HL-60/S4 treated with phorbol 12-myristate 13-acetate at 8.2 ng/mL for 4 days and 3 days (cell line): ENCODE results near the gene AHNAK.
"Not testable (repeated sequence)": the region's sequence is repeated elsewhere in the genome, so short reads cannot be mapped to it uniquely, and the experiment has no call there.

ENCODE experiments used
- in situ Hi-C: fragments of 300-500 bp; cut with MboI; formaldehyde crosslinking; loops from 2 replicates; pipeline ENCODE4 v1.15.0; 2022; ENCODE audit warnings: low sequenced_read_pairs

The AHNAK gene

DNA sequence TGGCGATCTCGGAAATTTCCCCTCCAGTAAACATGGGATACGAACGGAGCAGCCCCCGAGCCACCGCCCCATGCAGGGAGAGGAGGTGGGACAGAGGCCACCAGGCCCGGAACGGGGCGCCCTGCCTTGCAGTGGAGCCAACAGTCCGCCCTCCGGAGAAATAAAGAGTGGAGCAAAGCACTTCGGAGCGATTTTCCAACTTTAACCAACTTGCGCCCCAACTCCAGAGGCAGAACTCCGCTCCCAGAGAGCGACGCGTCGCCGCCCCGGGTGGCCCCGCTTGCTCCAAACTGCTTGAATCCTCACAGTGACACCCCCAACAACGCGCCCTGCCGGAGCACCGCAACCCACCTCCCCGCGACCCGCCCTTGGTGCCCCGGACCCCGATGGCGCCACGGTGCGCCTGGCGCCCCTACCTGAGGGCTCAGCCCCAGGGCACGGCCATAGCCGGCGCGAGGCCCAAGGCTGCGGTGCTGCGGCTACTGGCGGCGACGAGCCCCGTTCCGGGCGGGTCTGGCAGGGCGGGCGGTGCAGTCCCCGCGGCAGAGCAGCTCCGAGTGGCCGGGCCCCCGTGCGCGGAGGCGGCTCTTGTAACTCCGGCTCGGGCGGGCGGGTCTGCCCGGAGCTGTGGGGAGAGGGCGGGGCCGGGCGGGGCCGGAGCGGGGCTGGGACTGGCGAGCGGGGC is at the start of gene AHNAK:
AHNAK (minus strand) TSS at position 563 of the 685 bp plus-strand sequence. CDS start 10,708 bp downstream, outside the sequence.
- in situ Hi-C loops: no loop called here

DNA sequence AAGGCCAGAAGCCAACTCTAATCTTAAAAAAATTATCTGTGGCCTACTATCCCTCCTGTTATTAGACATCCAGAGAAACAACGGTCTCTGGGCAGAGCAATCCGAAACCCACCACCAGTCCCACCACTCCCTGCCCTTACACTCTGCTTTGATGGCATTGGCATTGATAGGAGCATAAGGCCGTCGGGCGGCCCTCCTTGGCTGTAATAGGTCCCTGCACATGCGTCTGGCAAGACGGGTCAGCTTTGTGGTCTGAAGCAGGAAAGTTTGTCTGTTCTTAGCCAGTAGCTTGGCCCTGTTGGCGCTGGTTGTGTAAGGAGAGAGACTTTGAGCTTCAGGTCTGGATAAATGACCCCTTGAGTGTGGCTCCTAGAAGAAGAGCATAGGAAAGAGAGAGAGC is 48.5 kb upstream of the AHNAK start:
- in situ Hi-C loops: no loop called here

DNA sequence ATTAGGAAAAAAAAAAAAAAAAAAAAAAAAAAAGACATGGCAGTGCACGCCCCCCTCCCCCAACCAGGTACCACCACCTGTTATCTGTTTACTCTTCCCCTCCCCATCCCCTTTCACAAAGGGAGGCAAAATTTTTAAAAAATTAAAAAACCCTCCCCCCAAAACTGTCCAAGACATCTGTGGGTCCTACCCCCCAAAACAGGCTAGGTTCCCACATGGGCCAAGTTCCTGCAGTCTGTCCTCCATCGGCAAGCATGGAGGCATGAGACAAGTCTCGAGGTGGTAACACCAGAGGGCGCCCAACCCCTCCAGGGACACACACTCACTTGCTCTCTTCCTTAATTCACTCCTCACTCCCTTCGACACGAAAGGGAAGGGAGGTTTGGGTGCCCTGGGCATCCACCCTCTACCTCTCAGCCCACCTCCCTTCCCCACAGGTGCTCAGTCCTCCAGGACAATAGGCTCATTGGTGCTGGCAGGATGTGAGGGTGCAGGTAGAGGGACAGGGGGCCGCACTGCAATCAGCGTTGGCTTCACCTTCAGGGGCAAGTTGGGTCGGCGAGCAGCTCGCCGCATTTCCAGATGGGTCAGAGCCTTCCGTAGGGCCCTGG is 46.9 kb upstream of the AHNAK start:
- in situ Hi-C loops: no loop called here

DNA sequence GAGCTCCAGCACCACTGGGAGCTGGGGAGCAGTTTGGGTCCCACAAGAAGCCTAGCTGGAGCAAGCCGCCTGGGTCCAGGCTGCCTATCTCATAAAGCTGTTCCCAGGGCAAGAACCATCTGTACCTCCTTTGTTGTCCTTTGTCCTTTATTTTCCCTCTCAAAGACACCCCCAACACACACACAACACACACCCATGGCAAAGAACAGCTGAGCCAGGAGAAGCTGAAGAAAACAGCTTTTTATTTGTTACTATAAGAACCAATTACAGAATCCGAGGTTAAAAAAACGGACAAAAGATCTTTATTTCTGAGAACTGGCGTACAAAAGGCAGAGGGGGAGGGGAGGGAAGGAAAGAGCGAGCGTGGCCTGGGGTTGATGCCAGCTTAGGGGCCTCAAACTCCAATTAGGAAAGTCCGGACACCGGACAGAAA is 46.4 kb upstream of the AHNAK start:
- in situ Hi-C loops: no loop called here

DNA sequence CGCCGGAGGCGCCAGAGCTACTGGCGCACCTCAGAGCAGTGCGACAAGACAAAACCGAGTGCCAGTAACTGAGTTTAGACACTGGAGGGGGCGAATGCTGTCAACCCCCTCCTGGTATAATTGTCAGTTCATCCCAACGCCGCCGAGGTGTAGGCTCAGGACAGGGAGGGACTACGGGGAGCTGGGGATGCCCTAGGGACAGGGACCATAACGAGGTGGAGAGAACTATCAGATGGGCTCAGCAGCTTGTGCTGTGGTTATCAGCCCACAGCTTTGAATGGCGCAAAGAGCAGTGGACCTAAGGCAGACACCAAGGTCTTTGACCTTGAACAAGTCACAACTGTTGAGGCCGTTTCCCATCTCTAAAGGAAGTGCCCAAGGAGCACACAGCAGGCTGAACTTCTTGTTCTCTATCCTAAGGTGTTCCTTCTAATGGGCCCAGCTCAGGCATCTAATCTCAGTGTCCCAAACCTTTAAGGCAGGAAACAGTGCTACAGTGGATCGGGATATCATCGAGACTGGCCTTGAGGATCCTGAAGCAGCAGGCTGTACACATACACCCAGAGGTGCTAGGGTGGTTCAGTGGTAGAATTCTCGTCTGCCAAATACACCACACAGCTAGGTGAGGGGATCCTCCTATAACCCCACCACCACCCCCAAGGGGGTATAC is 45.7 kb upstream of the AHNAK start:
- in situ Hi-C loops: no loop called here

DNA sequence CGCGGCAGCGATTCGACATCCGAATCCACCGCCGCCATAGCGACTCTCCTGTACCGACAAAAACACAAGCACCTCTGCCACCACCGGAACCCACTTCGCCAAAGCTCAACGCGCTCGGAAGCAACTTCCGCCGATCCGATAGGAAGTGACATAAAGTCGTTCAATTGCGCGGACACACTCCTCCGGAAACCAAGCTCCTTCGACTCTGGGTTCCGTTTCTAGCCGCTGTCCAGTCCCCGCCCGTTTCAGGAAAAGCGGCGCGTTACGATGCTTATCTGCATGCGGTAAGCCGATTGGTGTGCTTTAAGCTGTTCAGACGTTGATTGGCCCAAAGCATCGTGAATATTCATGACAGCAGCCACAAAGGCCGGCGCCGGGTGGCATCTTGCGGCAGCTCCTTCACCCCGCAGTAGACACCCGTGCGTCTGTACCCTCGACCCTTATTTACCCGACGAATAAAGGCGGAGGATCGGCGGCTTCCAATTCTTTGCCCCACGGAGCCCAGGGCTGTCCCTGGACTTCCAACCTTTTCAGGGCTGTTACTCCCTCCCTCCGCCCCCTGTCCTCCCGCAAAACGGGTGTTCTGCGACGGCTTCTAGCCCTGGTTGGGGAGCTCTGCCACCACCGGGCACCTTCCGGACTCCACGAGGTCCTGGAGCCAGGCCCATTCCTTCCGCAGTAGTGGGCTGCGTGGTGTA is 45.0 kb upstream of the AHNAK start, which contains the start of gene TUT1:
TUT1 (minus strand) TSS at position 76 of the 698 bp plus-strand sequence; CDS start at position 38, 38 bp downstream.
- in situ Hi-C loops: no loop called here

DNA sequence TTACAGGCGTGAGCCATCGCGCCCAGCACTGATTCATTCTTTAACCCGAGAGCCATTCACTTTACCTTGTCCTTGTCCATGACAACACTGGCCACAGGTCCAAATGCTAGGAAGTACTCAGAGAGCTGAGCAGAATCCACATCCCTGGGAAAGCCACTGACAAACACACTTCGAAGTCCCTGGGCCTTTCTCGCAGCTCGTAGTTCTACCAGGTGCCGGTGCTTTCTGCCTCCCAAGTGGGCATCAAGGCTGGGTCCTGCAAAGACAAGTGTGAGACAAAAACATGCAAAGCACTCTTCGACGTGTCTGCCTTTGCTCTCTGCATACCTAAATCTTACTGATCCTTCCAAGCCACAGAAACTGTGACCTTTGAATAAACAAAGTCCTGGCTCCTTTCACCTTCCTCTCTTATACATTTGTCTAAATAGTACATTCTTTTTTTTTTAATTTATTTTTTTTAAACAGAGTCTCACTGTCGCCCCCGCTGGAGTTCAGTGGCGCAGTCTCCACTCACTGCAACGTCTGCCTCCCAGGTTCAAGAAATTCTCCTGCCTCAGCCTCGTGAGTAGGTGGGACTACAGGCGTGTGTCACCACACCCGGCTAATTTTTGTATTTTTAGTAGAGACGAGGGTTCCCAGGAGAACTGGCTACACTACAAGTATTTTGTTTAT is 42.5 kb upstream of the AHNAK start:
- in situ Hi-C loops: no loop called here

GRCh38 chr11:62585356-62585755 is 38.8 kb upstream of the AHNAK start:
- in situ Hi-C loops: not testable (repeated sequence)

DNA sequence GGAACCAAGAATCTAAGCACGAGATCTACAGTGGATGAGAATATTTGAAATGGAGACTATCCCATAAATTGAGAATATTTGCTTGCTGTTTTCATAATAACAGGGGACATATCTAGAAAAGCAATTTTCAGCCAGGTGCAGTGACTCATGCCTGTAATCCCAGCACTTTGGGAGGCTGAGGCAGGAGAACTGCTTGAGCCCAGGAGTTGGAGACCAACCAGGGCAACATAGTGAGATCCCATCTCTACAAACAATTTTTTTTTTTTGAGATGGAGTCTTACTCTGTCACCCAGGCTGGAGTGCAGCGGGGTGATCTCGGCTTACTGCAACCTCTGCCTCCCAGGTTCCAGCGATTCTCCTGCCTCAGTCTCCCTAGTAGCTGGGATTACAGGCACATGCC is 35.1 kb upstream of the AHNAK start:
- in situ Hi-C loops: not testable (repeated sequence)

- in situ Hi-C loops: no loop called here
Measured at GRCh38 chr11:62580959-62581715, 34.5 kb upstream of the AHNAK start.

GRCh38 chr11:62579252-62579651 is 32.6 kb upstream of the AHNAK start:
- in situ Hi-C loops: no loop called here

- in situ Hi-C loops: no loop called here
Measured at GRCh38 chr11:62578541-62578940, 31.9 kb upstream of the AHNAK start.

- in situ Hi-C loops: no loop called here
Measured at GRCh38 chr11:62577046-62577714, 30.6 kb upstream of the AHNAK start.

GRCh38 chr11:62575837-62576236 is 29.2 kb upstream of the AHNAK start:
- in situ Hi-C loops: no loop called here

GRCh38 chr11:62575156-62575555 is 28.6 kb upstream of the AHNAK start:
- in situ Hi-C loops: no loop called here

DNA sequence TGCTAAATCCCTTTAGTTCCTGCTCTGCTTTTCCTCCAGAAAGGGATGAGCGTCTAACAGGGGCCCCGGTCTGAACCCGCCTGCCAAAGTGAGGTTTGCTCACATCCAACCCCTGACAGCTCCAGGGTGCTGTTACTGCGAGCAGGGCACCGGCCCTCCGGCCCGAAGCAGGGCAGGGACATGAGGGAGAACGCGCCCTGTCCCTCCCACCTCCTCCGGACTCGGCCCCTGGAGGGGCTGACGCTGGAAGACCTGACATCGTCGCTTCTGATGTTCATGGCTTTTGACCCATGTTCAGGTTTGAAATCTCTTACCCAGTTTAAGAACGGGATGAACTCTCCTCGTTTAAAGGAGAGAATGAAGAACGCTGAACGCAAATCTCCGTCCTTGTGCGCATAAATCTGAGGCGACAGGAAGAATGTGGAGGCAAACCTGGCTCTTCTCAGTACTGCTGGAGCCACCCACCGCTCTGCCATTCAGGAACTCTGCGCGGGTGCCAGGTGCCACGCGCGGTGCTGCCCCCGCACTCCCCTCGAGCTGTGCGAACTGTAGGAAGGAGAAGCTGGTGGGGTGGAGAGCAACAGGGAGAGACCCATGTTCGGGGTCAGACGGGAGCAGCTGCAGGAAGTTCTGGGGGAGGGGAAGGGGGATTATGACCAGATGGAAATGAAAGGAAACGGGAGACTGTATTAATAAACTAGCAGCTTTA is 27.9 kb upstream of the AHNAK start:
- in situ Hi-C loops: no loop called here

DNA sequence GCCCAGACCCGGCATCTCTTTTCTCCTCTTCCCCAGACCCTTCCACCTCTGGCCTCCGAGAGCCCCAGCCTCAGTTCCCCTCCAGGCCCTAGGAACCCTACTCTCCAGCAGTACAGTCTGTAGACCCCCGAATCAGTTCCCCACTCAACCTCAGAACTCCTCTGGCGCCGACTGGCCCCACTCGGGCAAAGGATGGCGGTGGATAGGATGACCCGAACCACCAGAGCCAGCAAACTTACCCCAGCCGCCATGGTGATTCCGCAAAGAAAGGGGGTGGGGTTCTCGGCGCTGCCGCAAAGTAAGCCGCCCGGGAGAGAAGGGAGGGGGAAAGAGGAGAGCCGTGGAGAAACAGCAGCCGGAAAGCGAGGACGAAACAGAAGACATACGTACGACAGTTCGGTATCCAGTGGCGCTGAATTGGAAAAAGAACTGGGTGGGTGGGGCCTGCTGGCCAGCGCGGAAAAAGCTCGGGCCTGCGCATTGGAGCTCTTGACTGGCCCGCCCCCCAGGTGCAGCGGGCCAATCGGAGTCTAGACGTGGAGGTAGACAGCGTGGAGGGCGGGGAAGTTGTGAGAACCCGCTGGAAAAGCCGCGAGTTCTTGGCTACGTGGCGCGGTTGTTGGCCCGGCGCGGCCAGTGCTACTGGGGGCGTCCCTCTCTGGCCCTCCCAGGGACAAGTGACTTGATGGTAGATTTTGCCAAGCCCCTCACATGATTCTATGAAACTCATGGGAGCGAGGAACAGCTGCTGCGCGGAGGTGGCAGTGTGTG is 27.2 kb upstream of the AHNAK start, which contains the start of gene EEF1G:
EEF1G (minus strand) TSS at position 300 of the 771 bp plus-strand sequence; CDS start at position 251, 49 bp downstream.
- in situ Hi-C loops: no loop called here

GRCh38 chr11:62573006-62573591 is 26.5 kb upstream of the AHNAK start:
- in situ Hi-C loops: no loop called here
